ENCODE measurements around the gene KRTAP21-1.

The KRTAP21-1 gene

GRCh38 chr21:30717105-30717504 is 38.1 kb downstream of the KRTAP21-1 start:
- H3K27ac Mint-ChIP-seq: no peak overlapping the region

GRCh38 chr21:30714946-30715345 is 40.3 kb downstream of the KRTAP21-1 start:
- no peak overlapping the region for H3K4me3 Mint-ChIP-seq
- ATAC-seq (replicated peaks): no peak
- peaks cover 2 to 5% of the 10 kb centered on the region in 2 donors for H3K9me3 Mint-ChIP-seq
- no peak for DNase-seq
- H3K27ac Mint-ChIP-seq: no peak overlapping the region
- H3K36me3 Mint-ChIP-seq (ENCODE audit: insufficient read depth): no peaks in the 10 kb centered on the region
- no peaks in the 10 kb centered on the region for H3K4me1 Mint-ChIP-seq (ENCODE audit: low read depth in 2 of 2)
- H3K27me3 Mint-ChIP-seq: no peaks in the 10 kb centered on the region

More at GRCh38 chr21:30717105-30717504, 38.1 kb downstream of the KRTAP21-1 start:
- ATAC-seq (replicated peaks) (no peak), DNase-seq (no peak)
- H3K36me3 Mint-ChIP-seq (ENCODE audit: insufficient read depth): no peaks in the 10 kb centered on the region
- H3K4me1 Mint-ChIP-seq (ENCODE audit: low read depth in 2 of 2): no peaks in the 10 kb centered on the region
- peaks cover 0 to 2% of the 10 kb centered on the region in 2 donors for H3K9me3 Mint-ChIP-seq
- H3K4me3 Mint-ChIP-seq: no peak overlapping the region
- H3K27me3 Mint-ChIP-seq: no peaks in the 10 kb centered on the region

GRCh38 chr21:30714456-30714855 is 40.8 kb downstream of the KRTAP21-1 start:
- ATAC-seq (replicated peaks): no peak
- H3K9me3 Mint-ChIP-seq: peaks cover 2 to 5% of the 10 kb centered on the region in 2 donors
- H3K27ac Mint-ChIP-seq: no peak overlapping the region
- H3K4me3 Mint-ChIP-seq: no peak overlapping the region
- no peaks in the 10 kb centered on the region for H3K4me1 Mint-ChIP-seq (ENCODE audit: low read depth in 2 of 2)
- no peak for DNase-seq
- H3K27me3 Mint-ChIP-seq: no peaks in the 10 kb centered on the region
- H3K36me3 Mint-ChIP-seq (ENCODE audit: insufficient read depth): no peaks in the 10 kb centered on the region

GRCh38 chr21:30713766-30714165 is 41.5 kb downstream of the KRTAP21-1 start:
- peaks cover 2 to 5% of the 10 kb centered on the region in 2 donors for H3K9me3 Mint-ChIP-seq
- H3K27ac Mint-ChIP-seq: no peak overlapping the region
- H3K27me3 Mint-ChIP-seq: no peaks in the 10 kb centered on the region
- no peaks in the 10 kb centered on the region for H3K36me3 Mint-ChIP-seq (ENCODE audit: insufficient read depth)
- H3K4me1 Mint-ChIP-seq (ENCODE audit: low read depth in 2 of 2): no peaks in the 10 kb centered on the region
- no peak overlapping the region for H3K4me3 Mint-ChIP-seq
- DNase-seq (no peak), ATAC-seq (replicated peaks) (no peak)

GRCh38 chr21:30710499-30710898 is 44.7 kb downstream of the KRTAP21-1 start:
- Mint-ChIP-seq H3K27me3 (no peaks in the 10 kb centered on the region), H3K4me3 (no peak overlapping the region), H3K9me3 (peaks cover 2 to 5% of the 10 kb centered on the region in 2 donors), H3K4me1 (ENCODE audit: low read depth in 2 of 2) (no peaks in the 10 kb centered on the region), H3K27ac (no peak overlapping the region), H3K36me3 (ENCODE audit: insufficient read depth) (no peaks in the 10 kb centered on the region)
- ATAC-seq (replicated peaks): no peak
- DNase-seq: no peak

GRCh38 chr21:30707409-30707808 is 47.8 kb downstream of the KRTAP21-1 start:
- H3K27me3 Mint-ChIP-seq: no peaks in the 10 kb centered on the region
- no peaks in the 10 kb centered on the region for H3K36me3 Mint-ChIP-seq (ENCODE audit: insufficient read depth)
- DNase-seq: no peak
- H3K4me1 Mint-ChIP-seq (ENCODE audit: low read depth in 2 of 2): no peaks in the 10 kb centered on the region
- no peak overlapping the region for H3K27ac Mint-ChIP-seq
- ATAC-seq (replicated peaks): no peak
- no peak overlapping the region for H3K4me3 Mint-ChIP-seq
- H3K9me3 Mint-ChIP-seq: peaks cover 0 to 5% of the 10 kb centered on the region in 2 donors

Data from effector memory CD8-positive, alpha-beta T cell (primary cell).